ENCODE measurements around the gene FOXQ1. TPM values are rescaled to one million over a fixed set of nuclear protein-coding genes. Genes with fewer than 3 reads are reported as not detected.

The FOXQ1 gene
- total and polyA plus RNA-seq, 2 of the 13 experiments (the other 11 are each of a cell fraction or from before 2014, with no cell fraction given): 35.2 to 39.8 TPM

DNA sequence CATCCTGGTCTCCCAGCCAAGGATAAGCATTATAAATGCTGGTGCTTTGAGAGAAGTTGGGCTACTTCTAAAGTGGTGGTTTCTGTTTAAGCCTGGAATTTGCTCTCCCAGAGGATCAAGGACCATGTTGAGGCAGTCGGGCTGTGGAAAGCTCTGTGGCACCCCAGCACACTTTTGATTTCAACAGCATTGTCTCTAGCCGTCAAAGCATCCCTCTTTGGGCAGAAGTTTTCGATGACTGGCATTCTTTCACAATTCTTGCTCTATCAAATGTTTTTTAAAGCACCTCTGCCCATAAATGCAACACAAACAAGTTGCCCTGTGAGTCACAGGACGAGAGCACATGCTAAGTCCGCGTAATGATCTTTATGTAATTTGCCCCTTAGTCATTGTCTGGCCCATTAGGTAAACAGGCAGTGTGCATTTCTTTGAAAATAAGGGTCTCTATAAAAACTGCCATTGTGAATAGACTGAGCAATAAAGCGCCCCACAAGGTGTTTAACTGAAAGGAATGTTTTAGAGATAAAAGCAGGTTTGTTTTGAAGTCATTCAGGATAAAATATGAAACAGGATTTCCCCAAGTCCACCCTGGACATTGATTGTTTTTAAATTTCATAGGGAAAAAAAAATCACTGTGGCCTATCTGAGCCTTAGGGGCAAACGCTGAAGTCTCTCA, 44.7 kb upstream of the FOXQ1 start (continued):
- TF ChIP-seq NFIC (IDR thresholded peaks at IDR 0.05; ENCODE audit: low read length) (peak; percentile 84), ZNF337 (CRISPR knock-in tag; IDR thresholded peaks at IDR 0.05; ENCODE audit: borderline replicate concordance, low read depth) (no peak), ZNF383 (CRISPR knock-in tag; IDR thresholded peaks at IDR 0.05; ENCODE audit: borderline replicate concordance) (no peak), PAX8 (CRISPR knock-in tag; IDR thresholded peaks at IDR 0.05; ENCODE audit: borderline replicate concordance) (0 out of 2 replicates have a peak, but pooled peaks have one; percentile 25), BATF2 (CRISPR knock-in tag; IDR thresholded peaks at IDR 0.05) (no peak), ZFP82 (CRISPR knock-in tag; IDR thresholded peaks at IDR 0.05; ENCODE audit: borderline replicate concordance) (0 out of 2 replicates have a peak, but pooled peaks have one; percentile 6), FOXA3 (CRISPR knock-in tag; IDR thresholded peaks at IDR 0.05) (peak; percentile 94), KDM5A (IDR thresholded peaks at IDR 0.05; ENCODE audit: borderline replicate concordance, low read length) (no peak), ESRRA (CRISPR knock-in tag; IDR thresholded peaks at IDR 0.05; ENCODE audit: low read depth) (no peak; the same call in 1 of the 2 replicates), RFX5 (IDR thresholded peaks at IDR 0.05; ENCODE audit: low read depth, low read length) (no peak), SSRP1 (CRISPR knock-in tag; IDR thresholded peaks at IDR 0.05) (no peak), TBP (CRISPR knock-in tag; IDR thresholded peaks at IDR 0.05) (no peak), KLF16 (CRISPR knock-in tag; IDR thresholded peaks at IDR 0.05) (peak in 1 of 2 experiments; percentile 82; a peak in 2 of 4 replicates), NFRKB (IDR thresholded peaks at IDR 0.05) (no peak), ZNF329 (CRISPR knock-in tag; IDR thresholded peaks at IDR 0.05; ENCODE audit: low read depth) (no peak), ZNF558 (CRISPR knock-in tag; IDR thresholded peaks at IDR 0.05; ENCODE audit: borderline replicate concordance) (peak; percentile 47; the same call in 1 of the 2 replicates), KLF12 (CRISPR knock-in tag; IDR thresholded peaks at IDR 0.05; ENCODE audit: borderline replicate concordance) (no peak), ZNF326 (CRISPR knock-in tag; IDR thresholded peaks at IDR 0.05; ENCODE audit: borderline replicate concordance) (no peak), SKI (IDR thresholded peaks at IDR 0.05; ENCODE audit: partially characterized antibody) (peak; percentile 78), CHD2 (IDR thresholded peaks at IDR 0.05; ENCODE audit: low read depth, low read length) (0 out of 2 replicates have a peak, but pooled peaks have one; percentile 18), MED13 (CRISPR knock-in tag; IDR thresholded peaks at IDR 0.05) (no peak)
- TF ChIP-seq, protein P1, sequence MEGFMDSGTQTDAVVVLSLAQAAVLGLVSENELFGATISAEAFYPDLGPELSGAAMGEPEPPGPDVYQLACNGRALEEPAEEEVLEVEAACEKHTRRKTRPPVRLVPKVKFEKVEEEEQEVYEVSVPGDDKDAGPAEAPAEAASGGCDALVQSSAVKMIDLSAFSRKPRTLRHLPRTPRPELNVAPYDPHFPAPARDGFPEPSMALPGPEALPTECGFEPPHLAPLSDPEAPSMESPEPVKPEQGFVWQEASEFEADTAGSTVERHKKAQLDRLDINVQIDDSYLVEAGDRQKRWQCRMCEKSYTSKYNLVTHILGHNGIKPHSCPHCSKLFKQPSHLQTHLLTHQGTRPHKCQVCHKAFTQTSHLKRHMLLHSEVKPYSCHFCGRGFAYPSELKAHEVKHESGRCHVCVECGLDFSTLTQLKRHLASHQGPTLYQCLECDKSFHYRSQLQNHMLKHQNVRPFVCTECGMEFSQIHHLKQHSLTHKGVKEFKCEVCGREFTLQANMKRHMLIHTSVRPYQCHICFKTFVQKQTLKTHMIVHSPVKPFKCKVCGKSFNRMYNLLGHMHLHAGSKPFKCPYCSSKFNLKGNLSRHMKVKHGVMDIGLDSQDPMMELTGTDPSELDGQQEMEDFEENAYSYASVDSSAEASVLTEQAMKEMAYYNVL (CRISPR knock-in tag; IDR thresholded peaks at IDR 0.05; ENCODE audit: borderline replicate concordance): peak; percentile 87; the same call in 1 of the 2 replicates
- TF ChIP-seq, protein P2, sequence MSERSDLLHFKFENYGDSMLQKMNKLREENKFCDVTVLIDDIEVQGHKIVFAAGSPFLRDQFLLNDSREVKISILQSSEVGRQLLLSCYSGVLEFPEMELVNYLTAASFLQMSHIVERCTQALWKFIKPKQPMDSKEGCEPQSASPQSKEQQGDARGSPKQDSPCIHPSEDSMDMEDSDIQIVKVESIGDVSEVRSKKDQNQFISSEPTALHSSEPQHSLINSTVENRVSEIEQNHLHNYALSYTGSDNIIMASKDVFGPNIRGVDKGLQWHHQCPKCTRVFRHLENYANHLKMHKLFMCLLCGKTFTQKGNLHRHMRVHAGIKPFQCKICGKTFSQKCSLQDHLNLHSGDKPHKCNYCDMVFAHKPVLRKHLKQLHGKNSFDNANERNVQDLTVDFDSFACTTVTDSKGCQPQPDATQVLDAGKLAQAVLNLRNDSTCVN (CRISPR knock-in tag; IDR thresholded peaks at IDR 0.05; ENCODE audit: borderline replicate concordance): no peak
- TF ChIP-seq, protein P3, sequence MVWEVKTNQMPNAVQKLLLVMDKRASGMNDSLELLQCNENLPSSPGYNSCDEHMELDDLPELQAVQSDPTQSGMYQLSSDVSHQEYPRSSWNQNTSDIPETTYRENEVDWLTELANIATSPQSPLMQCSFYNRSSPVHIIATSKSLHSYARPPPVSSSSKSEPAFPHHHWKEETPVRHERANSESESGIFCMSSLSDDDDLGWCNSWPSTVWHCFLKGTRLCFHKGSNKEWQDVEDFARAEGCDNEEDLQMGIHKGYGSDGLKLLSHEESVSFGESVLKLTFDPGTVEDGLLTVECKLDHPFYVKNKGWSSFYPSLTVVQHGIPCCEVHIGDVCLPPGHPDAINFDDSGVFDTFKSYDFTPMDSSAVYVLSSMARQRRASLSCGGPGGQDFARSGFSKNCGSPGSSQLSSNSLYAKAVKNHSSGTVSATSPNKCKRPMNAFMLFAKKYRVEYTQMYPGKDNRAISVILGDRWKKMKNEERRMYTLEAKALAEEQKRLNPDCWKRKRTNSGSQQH (CRISPR knock-in tag; IDR thresholded peaks at IDR 0.05; ENCODE audit: low read depth): no peak
